HUES48 (cell line): ENCODE data around the gene ADAM30.
"Not testable (repeated sequence)": the region's sequence is repeated elsewhere in the genome, so short reads cannot be mapped to it uniquely, and the experiment has no call there.

ENCODE experiments used
- H3K27ac ChIP-seq: one replicate; pipeline ENCODE4 v1.7.0; 2013; ENCODE audit warnings: low read depth, low read length, inconsistent platforms
- H3K27me3 ChIP-seq: 2 replicates; pipeline ENCODE4 v1.6.1; 2013; ENCODE audit warnings: mild to moderate bottlenecking, low read length; ENCODE audit not compliant: control insufficient read depth, insufficient read depth
- H3K36me3 ChIP-seq: 2 replicates; pipeline ENCODE4 v1.6.1; 2013; ENCODE audit warnings: low read length; ENCODE audit not compliant: control insufficient read depth, insufficient read depth
- H3K4me1 ChIP-seq: 2 replicates; pipeline ENCODE4 v1.6.1; 2013; ENCODE audit warnings: mild to moderate bottlenecking, low read length; ENCODE audit not compliant: control insufficient read depth, insufficient read depth
- H3K4me3 ChIP-seq: 2 replicates; pipeline ENCODE4 v1.5.1; 2013; ENCODE audit warnings: mild to moderate bottlenecking, low read depth, low read length
- H3K9ac ChIP-seq: 2 replicates; pipeline ENCODE4 v1.6.1; 2013; ENCODE audit warnings: mild to moderate bottlenecking, low read depth, low read length, moderate library complexity
- H3K9me3 ChIP-seq: 2 replicates; pipeline ENCODE4 v1.6.1; 2013; ENCODE audit warnings: low read length; ENCODE audit not compliant: control insufficient read depth, insufficient read depth

The ADAM30 gene

DNA sequence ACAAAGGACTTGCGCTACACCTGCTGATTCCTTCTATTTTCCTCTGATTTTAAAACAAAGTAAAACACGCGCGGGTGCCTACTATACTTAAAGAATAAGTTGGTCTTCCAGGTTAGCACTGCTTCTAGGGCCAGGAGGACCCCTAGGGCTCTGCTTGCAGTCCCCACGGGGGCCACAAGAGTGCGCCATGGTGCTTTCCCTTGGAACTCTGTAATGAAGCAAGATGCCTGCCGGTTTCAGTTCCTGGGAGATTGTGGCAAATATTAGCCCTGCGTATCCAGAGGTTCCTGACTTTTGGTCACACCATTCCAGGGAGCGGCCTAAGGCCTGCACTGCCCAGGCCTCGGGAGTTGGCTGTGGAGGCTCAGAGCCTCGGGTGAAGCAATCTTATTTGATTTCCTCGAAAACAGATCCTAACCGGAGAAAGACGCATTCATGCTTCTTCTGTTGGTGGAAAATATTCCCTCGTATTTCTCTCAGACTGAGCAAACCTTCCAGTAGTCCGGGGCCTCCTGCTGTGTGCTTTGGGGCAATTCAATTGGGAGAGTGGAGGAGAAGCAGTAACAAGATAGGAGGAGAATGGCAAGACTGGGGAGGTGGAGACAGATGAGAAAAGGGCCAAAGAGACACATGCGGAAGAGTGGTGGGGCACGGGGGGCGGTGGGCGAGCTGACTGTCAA is 25.3 kb downstream of the ADAM30 start:
- no peaks in the 10 kb centered on the region for H3K27me3 ChIP-seq
- no peak overlapping the region for H3K9ac ChIP-seq
- no peak overlapping the region for H3K27ac ChIP-seq

DNA sequence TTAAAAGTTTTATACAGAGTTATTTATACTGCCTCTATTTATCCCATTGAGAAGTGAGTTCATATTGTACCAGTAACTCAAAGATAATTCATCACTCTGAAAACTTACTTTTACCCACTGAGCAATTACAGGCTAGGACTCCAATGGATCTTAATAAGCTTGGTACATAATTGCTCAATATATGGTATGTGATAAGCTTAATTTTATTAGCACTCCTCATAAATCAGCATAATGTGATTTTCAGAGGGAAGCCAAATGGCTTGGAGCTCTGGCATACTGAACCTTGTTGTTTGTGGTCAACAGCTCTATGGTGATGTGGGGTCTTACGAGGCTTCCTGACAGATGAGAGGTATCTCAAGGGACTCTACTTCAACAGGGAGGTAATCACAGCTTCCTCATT is 26.3 kb downstream of the ADAM30 start:
- no peaks in the 10 kb centered on the region for H3K9me3 ChIP-seq

More for the DNA sequence above, 25.3 kb downstream of the ADAM30 start:
- Histone ChIP-seq H3K4me1 (no peaks in the 10 kb centered on the region), H3K36me3 (no peaks in the 10 kb centered on the region), H3K9me3 (no peaks in the 10 kb centered on the region), H3K4me3 (no peak overlapping the region)

DNA sequence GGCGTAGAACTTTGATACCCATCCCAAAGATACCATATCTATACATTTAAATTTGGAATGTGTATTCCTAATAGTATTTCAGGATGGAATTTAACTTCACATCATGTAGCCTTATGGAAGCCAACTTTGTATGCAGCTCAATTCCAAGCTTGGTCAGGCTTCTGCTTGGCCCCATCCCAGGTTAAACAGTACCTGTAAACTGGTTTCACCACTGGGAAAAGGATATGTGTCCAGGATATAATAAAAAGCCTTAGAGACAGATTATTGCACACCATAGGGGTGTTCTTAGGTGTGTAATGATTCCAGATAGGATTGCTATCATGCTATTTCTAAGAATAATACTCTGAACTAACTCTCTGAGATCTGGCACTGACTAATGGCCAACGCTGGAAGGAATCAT is 28.1 kb downstream of the ADAM30 start:
- no peak overlapping the region for H3K4me3 ChIP-seq
- no peak overlapping the region for H3K27ac ChIP-seq
- no peak overlapping the region for H3K9ac ChIP-seq
- H3K27me3 ChIP-seq, result no peaks in the 10 kb centered on the region
- no peaks in the 10 kb centered on the region for H3K4me1 ChIP-seq
- H3K9me3 ChIP-seq, result no peaks in the 10 kb centered on the region
- no peaks in the 10 kb centered on the region for H3K36me3 ChIP-seq

More for the DNA sequence above, 26.3 kb downstream of the ADAM30 start:
- Histone ChIP-seq H3K36me3 (no peaks in the 10 kb centered on the region), H3K27ac (no peak overlapping the region), H3K4me3 (no peak overlapping the region), H3K9ac (no peak overlapping the region), H3K27me3 (no peaks in the 10 kb centered on the region), H3K4me1 (no peaks in the 10 kb centered on the region)

DNA sequence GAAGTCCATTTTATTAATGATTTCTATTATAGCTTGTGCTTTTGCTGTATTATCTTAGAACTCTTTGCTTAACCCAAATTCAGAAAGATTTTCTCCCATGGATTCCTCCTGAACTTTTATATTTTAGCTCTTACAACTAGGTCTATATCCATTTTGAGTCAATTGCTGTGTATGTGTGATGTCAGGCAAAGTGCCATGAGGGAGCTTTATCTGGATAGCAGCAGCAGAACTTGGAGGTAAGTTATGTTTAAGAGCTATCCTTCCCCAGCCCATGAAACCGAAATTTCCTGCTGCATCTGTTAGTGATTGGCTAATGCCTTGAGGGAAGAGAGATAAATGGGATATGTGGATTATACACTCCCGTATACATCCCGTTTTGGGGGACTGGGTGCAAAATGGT is 29.9 kb downstream of the ADAM30 start:
- Histone ChIP-seq H3K9ac (no peak overlapping the region), H3K4me1 (no peaks in the 10 kb centered on the region), H3K4me3 (no peak overlapping the region), H3K9me3 (no peaks in the 10 kb centered on the region), H3K27me3 (no peaks in the 10 kb centered on the region), H3K36me3 (no peaks in the 10 kb centered on the region), H3K27ac (no peak overlapping the region)

DNA sequence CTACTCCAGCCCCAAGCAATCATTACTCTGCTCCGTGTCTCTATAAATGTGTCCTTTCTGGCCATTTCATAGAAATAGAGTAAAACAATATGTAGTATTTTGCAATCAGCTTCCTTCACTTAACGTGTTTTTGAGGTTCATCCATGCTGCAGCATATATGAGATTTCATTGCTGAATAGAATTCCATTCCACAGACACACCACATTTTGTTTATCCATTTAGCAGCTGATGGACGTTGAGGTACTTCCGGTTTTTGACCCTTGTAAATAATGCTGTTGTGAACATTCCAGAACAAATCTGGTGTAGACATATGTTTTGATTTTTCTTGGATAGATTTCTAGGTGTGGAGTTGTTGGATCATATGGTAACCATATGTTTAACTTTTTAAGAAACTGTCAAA is 30.7 kb downstream of the ADAM30 start:
- Histone ChIP-seq H3K4me1 (no peaks in the 10 kb centered on the region), H3K36me3 (no peaks in the 10 kb centered on the region), H3K9me3 (no peaks in the 10 kb centered on the region), H3K27me3 (no peaks in the 10 kb centered on the region), H3K4me3 (no peak overlapping the region), H3K9ac (no peak overlapping the region), H3K27ac (no peak overlapping the region)

DNA sequence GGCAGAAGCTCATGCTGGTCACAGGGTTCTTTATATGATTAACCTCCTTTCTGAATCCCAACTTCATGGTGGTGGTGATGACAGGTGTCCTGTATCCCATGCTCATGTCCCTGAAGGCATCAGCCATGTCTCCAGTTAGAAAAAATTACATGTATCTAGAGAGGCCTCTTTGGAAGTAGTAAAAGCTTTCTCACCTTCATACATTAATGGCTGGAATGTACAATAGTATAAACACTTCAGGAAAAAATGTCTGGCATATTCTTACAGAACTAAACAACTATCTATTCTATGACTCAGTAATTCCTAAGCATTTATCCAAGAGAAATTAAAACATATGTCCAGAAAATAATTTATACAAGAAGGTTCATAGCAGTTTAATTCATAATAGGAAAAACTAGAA is 34.0 kb downstream of the ADAM30 start:
- no peaks in the 10 kb centered on the region for H3K9me3 ChIP-seq
- no peak overlapping the region for H3K4me3 ChIP-seq
- no peaks in the 10 kb centered on the region for H3K36me3 ChIP-seq
- H3K27ac ChIP-seq, result no peak overlapping the region
- H3K27me3 ChIP-seq, result no peaks in the 10 kb centered on the region
- no peak overlapping the region for H3K9ac ChIP-seq
- no peaks in the 10 kb centered on the region; the same call in 1 of the 2 replicates for H3K4me1 ChIP-seq

DNA sequence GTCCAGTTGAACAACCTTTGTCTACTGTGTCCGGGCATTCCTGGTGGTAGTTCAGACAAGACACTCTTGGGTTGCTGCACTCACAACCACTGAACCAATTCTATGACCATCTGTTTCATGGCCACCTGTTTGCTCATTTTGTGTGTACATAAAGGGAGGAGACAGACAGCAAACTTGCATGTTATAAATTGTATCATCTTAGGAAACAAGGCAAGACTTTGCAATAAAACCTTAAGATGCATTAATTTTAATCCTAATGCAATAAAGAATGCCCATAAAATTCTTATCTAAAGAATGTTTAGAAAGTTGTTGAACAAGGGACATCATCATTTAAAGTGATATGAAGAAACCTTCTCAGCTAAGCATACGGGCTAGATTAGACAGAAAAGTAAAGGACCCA is 34.8 kb downstream of the ADAM30 start:
- Histone ChIP-seq H3K9me3 (no peaks in the 10 kb centered on the region), H3K27ac (no peak overlapping the region), H3K4me3 (no peak overlapping the region), H3K9ac (no peak overlapping the region), H3K27me3 (no peaks in the 10 kb centered on the region), H3K36me3 (no peaks in the 10 kb centered on the region), H3K4me1 (no peaks in the 10 kb centered on the region; the same call in 1 of the 2 replicates)

DNA sequence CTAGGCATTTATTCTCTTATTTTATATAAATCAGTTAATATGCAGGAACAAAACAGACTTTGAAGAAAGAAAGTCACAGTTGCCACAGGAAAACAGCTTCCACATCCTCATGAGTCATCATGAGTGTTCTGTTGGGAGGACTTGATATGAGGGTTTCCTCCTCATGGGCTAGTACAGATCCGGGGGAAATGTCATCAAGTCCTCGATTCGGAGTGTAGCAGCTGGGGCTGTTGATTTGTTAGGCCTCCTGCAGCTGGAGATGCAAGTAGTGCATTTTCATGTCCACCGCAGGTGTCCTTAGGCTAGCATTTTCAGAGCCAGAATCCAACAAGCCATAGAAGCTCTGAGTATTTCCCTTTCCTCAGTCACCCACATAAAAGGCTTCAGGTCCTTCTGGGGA is 36.7 kb downstream of the ADAM30 start:
- Histone ChIP-seq H3K27ac (no peak overlapping the region), H3K9me3 (no peaks in the 10 kb centered on the region), H3K27me3 (no peaks in the 10 kb centered on the region), H3K9ac (no peak overlapping the region), H3K4me3 (no peak overlapping the region), H3K36me3 (no peaks in the 10 kb centered on the region), H3K4me1 (no peaks in the 10 kb centered on the region; the same call in 1 of the 2 replicates)

DNA sequence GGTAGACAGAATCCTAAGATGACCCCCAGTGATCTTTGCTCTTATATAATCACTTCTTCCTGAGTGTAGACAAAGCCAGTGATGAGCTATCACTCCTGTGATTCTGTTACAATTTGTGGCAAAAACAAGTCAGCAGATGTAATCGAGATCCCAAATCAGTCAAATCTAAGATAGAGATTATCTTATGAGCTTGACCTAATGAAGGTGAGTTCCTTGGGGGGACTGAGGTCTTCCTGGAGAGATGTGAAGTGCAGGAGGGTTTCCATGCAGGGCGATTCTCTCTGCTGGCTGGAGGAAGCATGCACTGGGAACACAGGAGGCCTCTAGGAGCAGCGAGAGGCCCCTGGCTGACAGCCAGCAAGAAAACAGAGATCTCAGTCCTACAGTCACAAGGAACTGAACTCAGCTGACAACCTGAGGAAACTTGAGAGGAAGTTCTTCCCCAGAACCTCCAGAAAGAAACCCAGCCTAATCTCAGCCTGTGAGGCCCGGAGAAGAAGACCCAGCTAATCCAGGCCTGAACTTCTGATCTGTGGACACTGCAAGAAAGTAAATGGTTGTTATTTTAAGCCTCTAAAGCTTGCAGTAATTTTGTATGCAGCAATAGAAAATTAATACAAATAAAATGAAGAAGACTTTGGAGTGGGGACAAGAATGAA is 37.6 kb downstream of the ADAM30 start:
- H3K9me3 ChIP-seq, H3K36me3 ChIP-seq, H3K4me3 ChIP-seq, H3K27ac ChIP-seq, H3K27me3 ChIP-seq, H3K9ac ChIP-seq, H3K4me1 ChIP-seq: not testable (repeated sequence)

DNA sequence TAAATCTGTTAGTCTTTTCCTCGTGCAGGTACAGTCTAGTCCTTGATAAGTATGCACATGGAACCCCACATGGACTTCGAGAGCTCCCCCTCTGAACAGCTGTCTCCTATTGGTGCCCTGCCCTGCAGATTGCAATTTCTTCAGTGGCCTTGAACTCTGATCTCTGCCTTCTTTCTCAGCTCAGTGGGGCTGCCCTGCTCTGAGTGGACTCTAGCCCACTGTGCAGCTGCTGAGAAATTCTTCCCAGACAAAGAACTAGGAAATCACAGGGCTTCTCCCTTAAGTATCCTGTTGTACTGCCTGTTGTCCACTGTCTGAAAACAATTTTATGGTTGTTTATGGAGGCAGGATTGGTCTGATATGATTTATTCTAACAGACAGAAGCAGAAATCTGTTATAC is 38.2 kb downstream of the ADAM30 start:
- H3K4me3 ChIP-seq, result no peak overlapping the region
- no peaks in the 10 kb centered on the region for H3K36me3 ChIP-seq
- H3K4me1 ChIP-seq, result no peaks in the 10 kb centered on the region; the same call in 1 of the 2 replicates
- H3K27ac ChIP-seq, result no peak overlapping the region
- no peaks in the 10 kb centered on the region for H3K27me3 ChIP-seq
- H3K9me3 ChIP-seq, result no peaks in the 10 kb centered on the region
- no peak overlapping the region for H3K9ac ChIP-seq

DNA sequence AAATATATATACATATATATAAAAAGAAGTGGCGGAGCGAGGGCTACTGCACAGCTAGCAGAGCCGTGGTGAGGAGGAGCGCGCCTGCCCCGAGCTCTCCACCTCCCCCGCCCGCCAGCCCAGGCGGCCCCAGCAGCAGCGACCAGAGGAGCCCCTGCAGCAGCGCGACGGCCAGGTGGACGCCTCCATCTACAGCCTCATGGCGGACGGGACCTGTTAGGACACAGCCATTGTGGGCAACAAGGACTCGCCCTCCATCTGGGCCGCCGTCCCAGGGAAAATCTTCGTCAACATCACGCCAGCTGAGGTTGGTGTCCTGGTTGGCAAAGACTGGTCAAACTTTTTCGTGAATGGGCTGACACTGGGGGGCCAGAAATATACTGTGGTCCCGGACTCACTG is 43.2 kb downstream of the ADAM30 start:
- Histone ChIP-seq H3K9ac (no peak overlapping the region), H3K9me3 (no peaks in the 10 kb centered on the region), H3K27me3 (no peaks in the 10 kb centered on the region), H3K4me3 (no peak overlapping the region), H3K4me1 (no peaks in the 10 kb centered on the region), H3K36me3 (no peaks in the 10 kb centered on the region), H3K27ac (no peak overlapping the region)
